Stimulated activated CD8-positive, alpha-beta memory T cell treated with anti-CD3 and anti-CD28 coated beads, Interleukin-15, amount 100 ng/mL, for 1 hour (primary cell): Measurements from ENCODE around the gene CRB1.

Source experiments
- DNase-seq: peaks from one replicate; pipeline ENCODE4 v3.0.0-alpha.2; 2020; ENCODE audit warnings: low read depth

Gene CRB1

DNA sequence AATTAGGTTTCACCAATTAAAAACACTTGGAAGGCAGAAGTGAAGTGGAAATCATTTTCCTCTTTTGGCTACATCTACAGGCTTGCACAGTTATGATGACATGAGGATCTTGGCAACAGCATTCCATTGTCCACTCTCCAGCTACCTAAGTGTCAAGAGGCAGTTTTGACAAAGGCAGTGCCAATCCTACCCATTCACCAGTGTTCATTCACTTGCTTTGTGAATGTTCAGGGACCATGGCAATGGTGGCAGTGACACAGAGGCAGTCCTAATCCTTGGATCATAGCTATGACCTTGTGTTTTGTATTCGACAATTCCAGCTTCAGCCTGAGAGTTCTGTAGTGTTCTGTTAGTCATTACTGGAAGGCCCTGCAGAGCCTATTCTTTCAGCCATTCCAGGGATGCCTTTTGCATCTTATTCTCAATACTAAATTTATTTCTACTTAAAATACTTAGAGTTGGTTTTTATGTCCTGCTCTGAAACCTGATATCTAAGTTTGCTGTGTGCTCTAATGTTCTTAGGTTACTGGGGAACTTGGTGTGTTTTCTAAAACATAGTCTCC lies 36.7 kb downstream of the CRB1 start:
- DNase-seq: no peak

DNA sequence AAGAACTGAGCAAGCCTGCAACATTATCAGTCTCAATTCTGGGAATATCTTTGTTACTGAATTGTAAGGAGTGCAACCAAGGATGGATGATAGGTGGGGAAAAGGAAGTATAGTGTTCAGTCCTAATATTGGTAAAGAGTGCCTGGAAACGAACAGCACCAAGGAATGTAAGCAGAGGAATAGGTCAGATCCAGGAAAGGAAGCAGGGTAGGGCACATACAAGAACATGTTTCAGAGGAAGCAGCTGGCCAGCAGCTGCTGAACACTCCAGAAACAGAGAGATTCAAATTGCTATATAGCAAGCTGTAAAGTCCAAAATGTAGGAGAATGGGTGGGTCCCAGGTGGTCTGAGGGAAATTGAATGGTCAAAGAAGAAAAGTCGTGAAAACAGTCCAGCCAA lies 37.9 kb downstream of the CRB1 start:
- no peak for DNase-seq

DNA sequence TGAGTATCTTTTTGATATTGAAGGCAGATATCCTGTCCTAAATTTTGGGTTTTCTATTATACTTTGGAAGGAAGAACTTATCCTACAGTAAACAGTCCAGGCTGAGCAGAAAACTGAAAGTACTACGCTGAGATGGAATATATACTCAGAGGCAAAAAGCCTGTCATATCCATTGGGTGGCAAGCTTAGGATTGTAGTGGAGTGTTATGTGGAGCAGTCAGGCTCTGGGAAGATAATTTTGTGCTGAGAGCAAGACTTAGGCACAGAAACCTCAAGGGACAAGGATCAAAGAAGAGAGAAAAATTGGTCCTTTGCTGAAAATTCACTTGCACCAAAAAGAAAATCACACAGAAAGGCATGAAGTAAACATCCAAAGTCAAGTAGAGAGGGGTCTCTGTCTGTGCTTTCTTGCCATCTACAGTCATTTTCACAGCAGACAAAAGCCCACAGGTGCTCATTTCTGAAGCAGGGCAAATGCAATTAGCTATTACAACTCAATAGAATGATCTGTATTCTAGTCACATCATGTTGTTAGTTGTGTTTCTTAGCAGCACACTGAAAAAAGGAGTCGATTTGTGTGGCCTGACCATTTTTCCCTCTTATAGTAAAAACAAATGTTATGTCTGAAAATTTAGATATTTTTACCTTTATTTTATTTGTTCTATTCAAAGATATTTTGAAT lies 38.5 kb downstream of the CRB1 start:
- no peak for DNase-seq

DNA sequence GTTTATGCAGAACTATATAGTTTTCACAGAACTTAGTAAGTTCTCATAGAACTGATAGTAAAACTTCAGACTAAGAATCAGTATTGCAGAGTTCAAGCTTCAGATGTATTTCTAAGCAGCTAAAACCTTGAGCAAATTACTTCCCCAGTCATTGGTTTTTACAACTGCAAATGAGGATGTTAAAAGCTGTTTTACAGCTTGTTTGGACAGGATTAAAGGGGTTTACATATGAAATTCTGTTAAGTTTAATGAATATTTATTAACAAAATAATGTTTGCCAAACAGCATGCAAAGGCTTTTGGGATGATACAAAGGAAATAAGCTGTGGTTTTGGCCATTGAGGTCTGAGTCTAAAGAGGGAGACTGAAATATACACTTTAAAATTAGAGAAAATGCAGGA lies 39.1 kb downstream of the CRB1 start:
- DNase-seq: no peak

DNA sequence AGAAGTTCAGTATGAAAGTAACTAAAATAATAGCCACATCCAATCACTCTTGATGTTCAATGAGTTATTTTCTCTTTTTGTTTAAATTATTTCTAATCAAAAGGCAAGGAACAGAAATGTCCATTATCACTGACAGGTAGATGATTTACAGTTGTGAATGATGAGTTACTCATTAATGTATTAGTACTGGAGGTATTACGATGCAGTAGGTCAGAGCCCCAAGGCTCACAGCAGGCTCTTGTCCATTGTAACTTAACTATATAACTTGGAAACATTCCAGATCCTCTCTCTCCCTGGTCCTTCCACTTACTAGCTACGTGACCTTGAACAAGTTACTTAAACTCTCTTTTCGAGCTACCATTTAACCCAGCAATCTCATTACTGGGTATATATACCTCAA lies 39.5 kb downstream of the CRB1 start:
- no peak for DNase-seq

DNA sequence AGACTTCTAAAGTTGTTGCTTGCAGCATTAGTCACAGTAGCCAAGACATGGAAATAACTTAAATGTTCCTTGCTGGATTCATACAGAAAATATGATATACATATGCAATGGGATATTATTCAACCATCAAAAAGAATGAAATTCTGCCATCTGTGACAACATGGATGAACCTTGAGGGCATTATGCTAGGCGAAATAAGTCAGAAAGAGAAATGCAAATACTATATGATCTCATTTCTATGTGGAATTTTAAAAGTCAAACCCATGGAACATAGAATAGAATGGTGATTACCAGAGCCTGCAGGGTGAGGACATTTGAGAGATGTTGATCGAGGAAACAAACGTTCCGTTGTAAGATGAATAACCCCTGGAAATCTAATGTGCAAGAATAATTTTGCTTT lies 43.0 kb downstream of the CRB1 start:
- DNase-seq: no peak

DNA sequence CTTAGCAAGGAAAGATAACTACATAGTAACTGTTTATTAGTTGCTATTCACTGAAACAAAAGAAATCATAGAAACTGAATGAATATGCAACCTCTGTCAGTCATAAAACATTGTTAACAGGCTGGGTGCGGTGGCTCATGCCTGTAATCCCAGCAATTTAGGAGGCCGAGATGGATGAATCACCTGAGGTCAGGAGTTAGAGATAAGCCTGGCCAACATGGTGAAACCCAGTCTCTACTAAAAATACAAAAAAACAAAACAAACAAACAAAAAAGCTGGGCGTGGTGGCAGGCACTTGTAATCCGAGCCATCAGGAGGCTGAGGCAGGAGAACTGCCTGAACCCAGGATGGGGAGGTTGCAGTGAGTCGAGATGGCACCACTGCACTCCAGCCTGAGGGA lies 44.1 kb downstream of the CRB1 start:
- no peak for DNase-seq

DNA sequence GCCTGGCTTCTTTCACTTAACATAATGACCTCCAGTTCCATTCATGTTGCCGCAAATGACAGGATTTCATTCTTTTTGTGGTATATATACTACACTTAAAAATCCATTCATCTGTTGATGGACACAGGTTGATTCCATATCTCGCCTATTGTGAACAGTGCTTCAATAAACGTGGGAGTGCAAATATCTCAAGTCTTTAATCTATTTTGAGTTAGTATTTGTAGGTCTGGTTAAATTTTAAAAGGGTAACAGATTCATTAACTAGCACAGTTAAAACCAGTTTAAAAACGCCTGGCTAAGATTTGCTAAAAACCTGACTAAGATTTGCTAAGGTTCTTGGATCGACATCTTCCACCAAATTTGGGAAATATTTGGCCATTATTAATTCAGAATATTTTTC lies 45.7 kb downstream of the CRB1 start:
- DNase-seq: no peak

DNA sequence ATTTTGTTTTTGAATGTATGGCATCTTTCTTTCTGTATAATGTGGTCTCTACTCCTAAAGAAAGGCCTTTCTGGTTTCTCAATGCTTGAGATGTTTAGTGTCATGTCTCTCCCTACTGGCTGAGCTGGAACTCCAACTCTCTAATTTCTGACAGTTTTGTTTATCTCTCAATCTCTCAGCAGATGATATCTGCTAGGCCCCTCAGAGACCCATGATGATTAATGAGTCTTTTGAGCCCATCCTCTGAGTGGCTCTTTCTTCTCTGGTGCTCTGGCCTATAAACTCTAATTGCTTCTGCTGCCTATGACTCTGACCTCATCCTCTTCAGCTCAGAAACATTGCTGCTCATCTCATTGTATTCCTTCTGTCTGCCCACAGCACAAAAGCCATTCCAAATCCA lies 46.6 kb downstream of the CRB1 start:
- DNase-seq: no peak

DNA sequence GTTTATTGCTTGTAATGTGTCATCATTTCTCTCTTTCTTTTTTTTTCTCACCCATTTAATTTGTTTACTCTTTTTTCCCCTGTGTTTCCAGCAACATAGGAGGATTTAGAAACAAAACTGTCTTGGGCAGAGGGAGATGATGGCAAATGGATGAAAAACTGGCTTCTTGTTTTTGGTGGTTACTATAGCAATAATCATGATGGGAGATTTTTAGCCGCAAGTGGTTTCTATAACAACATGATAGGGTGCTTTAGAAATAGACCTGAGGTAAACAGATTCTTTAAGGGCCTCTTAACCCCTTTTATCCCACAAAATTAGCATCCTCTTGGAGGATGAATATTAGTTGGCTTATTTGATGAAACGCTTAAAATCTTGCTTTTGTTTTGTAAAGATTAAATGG lies 51.6 kb downstream of the CRB1 start:
- no peak for DNase-seq

DNA sequence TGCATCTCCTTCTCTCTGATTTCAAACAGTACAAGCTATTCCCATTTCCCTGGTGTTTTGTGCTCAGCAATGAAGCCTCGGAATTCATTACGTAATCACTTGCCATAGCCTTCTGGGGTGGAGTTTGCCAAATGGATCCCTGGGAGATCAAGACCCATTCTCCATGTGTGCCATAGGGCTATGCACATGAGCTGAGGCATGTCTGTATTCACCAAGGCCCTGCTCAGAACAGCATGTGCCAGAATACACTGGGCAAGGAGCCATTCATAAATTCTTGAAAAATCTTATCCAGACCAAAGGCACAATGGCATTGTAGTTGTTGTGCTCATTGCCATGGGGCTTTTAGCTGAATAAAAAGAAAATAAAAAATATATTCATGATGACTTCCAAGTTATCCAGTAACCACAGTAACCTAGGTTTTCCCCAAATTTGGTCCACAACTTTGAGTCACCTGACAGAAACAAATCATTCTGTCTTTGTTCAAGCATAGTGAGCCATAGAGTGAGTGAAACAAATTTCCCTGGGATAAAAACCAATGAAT lies 53.0 kb downstream of the CRB1 start:
- DNase-seq: no peak

DNA sequence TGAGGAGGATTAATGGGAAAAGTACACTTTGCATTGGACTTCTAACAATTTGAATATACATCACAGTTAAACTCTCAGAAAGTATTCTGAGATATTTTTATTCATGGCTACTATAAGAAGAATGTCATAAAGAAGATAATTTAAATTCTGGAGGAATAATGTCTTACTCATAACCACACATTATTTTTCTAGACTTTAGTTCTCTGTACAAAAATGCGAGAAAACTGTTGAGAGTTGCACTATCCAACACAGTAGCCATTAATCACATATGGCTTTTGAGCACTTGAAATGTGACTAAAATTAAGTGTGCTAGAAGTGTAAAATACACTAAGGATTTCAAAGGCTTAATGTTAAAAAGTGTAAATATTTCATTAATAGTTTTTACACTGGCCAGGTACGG lies 53.8 kb downstream of the CRB1 start:
- DNase-seq: no peak

DNA sequence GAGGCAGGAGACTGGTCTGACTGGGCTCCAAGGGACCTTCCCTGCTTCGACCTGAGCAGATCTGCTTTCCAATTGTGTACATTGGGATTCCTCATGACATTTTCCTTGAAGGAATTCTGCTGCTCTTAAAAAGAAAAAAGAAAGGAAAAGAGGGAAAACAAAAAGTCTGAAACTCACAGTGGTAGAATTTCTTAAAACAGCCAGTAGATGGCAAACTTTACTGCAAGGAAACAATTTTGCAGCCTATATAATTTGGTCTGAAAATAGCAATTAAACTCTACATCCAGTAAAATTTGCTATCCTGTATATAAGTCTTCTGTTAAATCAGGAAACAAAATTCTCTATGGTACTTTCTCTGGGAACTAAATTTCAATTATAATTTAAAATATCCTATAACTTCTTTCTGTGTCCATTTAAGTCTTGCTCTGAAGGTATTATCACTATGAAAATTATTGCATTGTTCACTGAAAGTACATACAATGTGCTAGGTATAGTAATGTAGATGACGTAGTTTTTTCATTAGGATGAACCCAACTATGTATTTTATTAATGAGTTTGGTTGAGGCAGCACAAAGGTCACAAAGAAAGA lies 59.8 kb downstream of the CRB1 start:
- DNase-seq: no peak

DNA sequence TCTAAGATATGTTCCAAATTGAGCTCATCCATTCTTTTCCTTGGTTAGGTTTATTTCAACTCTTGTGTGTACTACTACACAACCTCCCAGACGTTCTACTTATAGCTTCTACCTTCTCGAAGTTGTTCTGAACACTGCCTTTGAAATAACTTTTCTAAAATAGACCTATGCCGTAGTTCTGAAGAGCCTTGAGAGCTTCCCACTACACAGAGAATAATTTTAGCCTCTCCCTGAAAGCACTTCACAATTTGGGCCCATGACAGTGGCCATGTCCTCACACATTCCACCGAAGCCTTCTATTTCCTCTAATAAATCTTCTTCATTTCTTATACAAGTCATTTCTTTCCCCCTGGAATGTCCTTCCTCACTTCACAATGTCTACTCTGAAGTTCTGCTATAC lies 62.2 kb downstream of the CRB1 start:
- DNase-seq: no peak

DNA sequence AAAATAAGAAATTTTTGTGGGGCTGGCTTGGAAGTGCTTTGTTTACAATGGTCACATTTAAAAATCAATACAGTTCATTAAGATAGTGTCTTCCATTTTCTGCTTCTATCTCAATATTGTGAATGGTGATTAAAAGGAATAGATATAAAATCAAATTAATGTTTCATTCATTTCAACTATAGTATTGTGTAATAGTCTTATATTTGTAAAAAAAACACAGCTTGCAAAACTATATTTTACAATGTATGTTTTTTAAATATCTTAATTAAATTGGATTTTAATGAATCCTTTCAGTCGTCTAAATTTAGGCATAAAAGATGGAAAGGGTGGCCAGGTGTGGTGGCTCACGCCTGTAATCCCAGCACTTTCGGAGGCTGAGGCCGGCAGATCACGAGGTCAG lies 63.5 kb downstream of the CRB1 start:
- no peak for DNase-seq

DNA sequence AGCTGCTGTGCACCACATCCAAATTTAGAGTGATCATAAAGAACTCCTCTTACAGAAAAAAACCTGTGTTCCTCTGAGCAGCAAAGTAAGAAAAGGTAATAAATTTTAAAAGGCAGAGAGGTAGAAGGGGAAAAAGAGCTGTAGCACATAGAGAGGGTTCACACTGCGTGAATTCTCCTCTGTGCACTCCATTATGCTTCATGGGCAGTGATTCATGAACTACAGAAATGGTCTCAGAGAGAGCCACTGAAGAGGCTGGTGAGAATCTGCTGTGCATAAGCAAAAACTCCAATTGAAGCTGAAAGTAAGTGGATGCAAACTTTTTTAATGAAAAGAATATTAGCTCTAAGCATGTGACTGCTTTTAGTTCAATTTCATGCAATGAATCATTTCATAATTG lies 65.0 kb downstream of the CRB1 start:
- no peak for DNase-seq

DNA sequence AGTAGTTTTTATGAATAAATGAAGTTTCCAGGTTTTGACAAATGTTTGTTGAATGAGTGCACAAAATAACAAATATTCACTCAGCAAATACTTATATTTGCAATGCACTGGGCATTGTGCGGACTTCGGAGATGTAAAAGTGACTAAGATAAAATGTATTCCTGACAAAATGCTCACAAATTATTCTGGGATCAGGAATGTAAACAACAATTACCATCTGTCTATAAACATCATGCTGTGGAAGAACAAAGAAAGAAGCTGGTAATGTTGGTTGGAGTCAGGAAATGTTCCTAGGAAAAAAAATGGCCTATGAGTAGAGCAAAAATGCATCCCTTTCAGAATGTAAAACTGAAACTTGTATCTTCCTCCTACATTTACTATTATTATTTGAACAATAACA lies 68.5 kb downstream of the CRB1 start:
- no peak for DNase-seq

DNA sequence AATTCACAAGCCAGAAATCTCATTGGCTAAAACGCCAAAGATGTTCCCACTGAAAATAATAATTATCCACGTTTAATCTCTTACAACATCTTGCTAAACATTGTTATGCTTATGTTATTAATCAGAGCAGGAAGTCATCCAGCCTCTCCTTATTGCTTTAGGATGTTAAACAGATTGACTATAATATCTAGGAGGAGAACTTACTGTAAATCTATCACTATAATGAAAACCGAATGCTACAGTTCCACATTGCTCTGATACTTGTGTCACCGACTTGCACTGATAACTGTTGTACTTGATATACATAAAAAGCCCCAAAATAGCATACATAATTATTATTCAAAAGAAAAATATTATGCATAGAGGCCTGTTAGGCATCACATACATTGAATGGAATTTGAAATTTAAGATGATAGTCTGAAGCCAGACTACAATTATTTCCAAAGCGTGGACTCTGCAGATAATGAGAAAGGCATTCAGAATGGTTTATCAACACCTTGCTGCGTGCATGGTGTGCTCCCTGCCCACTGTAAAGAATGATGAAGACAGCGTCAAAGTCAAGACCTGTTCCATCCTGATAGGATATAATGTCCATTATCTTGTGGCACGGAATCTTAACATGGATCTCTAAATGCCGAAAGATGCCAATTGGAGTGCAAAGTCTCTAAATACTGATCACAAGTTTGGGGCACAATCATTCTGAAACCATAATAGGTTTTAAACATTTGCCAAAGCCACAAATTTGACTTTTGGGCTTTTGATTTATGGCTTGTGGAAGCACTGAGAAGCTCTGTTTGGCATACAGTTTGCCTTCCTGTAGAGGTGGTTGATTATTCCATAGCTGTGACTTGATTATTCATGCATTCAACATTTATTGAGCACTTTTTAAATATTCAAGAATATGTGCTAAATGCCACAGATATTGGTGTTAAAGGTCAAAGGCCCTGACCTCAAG lies 71.3 kb downstream of the CRB1 start:
- no peak for DNase-seq

DNA sequence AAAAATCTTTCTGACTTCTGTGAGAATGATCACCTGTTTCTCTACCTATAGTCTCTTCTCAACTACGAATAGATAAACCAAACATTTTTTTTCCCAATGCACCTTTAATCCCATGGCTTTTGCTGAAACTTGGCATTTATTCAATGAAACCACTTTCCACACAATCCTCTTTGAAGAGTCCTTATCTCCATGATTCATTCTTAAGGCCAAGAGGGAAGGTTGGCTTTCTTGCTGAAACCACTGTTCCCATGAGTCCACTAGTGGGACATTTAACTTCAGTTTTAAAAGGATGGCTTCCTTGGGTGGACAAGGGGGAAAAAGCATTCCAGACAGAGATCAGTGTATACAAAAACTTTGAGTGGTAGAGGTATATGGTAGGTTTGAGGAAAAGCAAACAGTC lies 73.6 kb downstream of the CRB1 start:
- DNase-seq: no peak

DNA sequence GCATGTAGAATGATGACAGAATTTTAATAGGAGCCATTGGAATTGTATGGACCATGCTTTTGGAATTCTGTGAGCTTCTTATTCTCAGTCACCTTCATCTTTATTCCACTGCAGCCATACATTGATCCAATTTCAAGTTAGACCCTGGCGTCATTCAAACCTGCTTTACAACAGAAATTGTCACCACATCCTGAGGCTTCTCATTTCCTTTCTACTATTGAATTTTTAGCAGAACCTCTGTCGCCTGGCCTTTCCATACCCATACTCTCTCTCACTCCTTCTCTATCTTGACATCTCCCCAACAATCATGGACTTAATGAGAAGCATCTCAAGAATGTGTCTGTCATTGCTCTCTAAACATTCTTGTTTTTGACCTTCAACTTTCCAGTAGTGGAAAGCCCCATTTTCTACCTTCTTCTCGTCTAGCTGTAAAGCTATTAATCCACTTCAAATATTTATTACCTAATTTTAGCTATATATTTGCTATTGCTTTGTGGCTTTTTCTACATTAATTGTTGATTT lies 74.1 kb downstream of the CRB1 start:
- DNase-seq: no peak

DNA sequence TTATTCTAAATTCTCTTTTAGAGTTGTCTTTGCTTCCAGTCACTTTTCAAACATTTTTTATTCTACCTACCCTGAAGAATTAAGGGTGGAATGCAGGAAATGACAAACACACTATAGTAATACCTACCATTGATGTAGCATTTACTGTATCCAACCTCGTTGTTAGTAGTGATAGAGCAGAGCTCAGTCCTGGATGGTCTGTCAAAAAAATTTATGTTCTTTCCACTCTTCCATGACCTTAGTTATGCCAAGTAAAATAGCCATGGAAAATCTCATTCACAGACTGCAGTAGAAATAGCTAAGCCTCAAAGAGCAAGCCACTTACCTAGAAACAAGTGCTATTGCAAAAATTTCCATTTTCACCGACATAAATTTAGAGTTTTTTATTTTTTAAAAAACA lies 74.6 kb downstream of the CRB1 start:
- no peak for DNase-seq

DNA sequence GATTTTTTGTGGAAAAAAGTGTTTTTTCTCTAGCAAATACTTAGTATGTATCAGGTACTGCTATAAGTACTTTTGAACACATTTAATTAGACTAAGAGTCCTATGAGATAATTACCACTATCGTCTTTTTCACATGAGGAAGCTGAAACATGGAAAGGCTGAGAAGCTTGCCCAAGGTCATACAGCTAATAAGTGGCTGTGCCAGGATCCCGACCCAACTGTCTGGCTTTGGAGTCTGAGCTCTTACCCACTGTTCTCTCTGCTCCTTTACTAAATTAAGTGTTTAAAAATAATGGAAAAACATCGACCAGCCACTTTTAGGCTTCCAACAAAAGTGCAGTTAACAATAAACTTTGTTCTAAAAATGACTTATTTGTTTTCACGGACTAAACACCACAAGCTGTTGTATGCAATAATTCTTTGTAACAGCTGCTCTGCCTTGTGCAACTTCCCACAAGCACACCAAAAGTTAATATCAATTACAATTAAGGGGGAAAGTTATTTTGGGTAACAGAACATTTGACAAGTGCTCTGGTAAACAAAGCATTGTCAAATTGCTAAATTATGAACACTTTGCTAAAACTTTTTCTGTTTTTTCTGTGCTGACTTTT lies 75.7 kb downstream of the CRB1 start:
- DNase-seq: no peak
